H1 (cell line): Measurements from ENCODE around the gene LDLRAD3. TPM values are rescaled to one million over a fixed set of nuclear protein-coding genes. Genes with fewer than 3 reads are reported as not detected.

Experiments
- CTCF ChIA-PET: fragments of 300-600 bp; sonication (Branson Sonifier 250); formaldehyde crosslinking; loops from one replicate; lab custom pipeline; 2021; ENCODE audit not compliant: partially characterized antibody; lab: Charles Lee
- POLR2A ChIA-PET: fragments of 300-600 bp; sonication (Branson Sonifier 250); formaldehyde crosslinking; loops from one replicate; lab custom pipeline; 2021; ENCODE audit warnings: inconsistent platforms; ENCODE audit not compliant: partially characterized antibody; lab: Charles Lee
- DNase-seq, 2 experiments: peaks; one replicate each; pipeline versions ENCODE4 v3.0.0 to v3.0.0-alpha.2; 2010 to 2022; ENCODE audit warnings: low spot score in 2 of 2, low read depth in 1 of 2, mixed read lengths in 1 of 2
- FAIRE-seq: peaks from 2 replicates; lab custom pipeline; 2011; peaks lifted over from hg19 to GRCh38; lab: Jason Lieb, UNC
- H2AFZ ChIP-seq: 2 replicates; pipeline ENCODE4 v1.8.1; 2012; ENCODE audit warnings: low read length, inconsistent platforms
- H2AK5ac ChIP-seq: 2 replicates; pipeline ENCODE4 v1.6.1; 2013; ENCODE audit warnings: low read depth, low read length
- H2BK120ac ChIP-seq: replicated peaks from 2 replicates; pipeline ENCODE3; 2013; ENCODE audit warnings: low read depth, low read length, inconsistent platforms
- H2BK12ac ChIP-seq: 2 replicates; pipeline ENCODE4 v1.6.1; 2013; ENCODE audit warnings: low read depth, low read length
- H2BK15ac ChIP-seq: 2 replicates; pipeline ENCODE4 v1.6.1; 2013; ENCODE audit warnings: low read length
- H2BK20ac ChIP-seq: 2 replicates; pipeline ENCODE4 v1.6.1; 2013; ENCODE audit warnings: low read length
- H2BK5ac ChIP-seq: 2 replicates; pipeline ENCODE4 v1.6.1; 2013; ENCODE audit warnings: low read depth, low read length
- H3K14ac ChIP-seq: 2 replicates; pipeline ENCODE4 v1.6.1; 2013; ENCODE audit warnings: inconsistent platforms; ENCODE audit not compliant: insufficient read length
- H3K18ac ChIP-seq: 2 replicates; pipeline ENCODE4 v1.6.1; 2013; ENCODE audit warnings: low read length; ENCODE audit errors: extremely low read depth
- H3K23ac ChIP-seq: 2 replicates; pipeline ENCODE4 v1.6.1; 2013; ENCODE audit warnings: inconsistent platforms; ENCODE audit not compliant: insufficient read length
- H3K23me2 ChIP-seq: 2 replicates; pipeline ENCODE4 v1.6.1; 2013; ENCODE audit warnings: low read depth, low read length
- H3K27ac ChIP-seq: 2 replicates; pipeline ENCODE4 v1.6.1; 2011; ENCODE audit warnings: low read depth, low read length, inconsistent platforms
- H3K27me3 ChIP-seq, 4 experiments: replicated peaks in 1 of 4; 1 replicate in 1 of 4; 2 replicates in 3 of 4; pipeline versions ENCODE4 v1.6.1 to v1.8.1; 2011 to 2013; ENCODE audit warnings: low read length in 3 of 4, mild to moderate bottlenecking in 3 of 4, inconsistent platforms in 2 of 4, mixed read lengths in 2 of 4, moderate library complexity in 1 of 4; ENCODE audit not compliant: control insufficient read depth in 3 of 4, insufficient read depth in 3 of 4; ENCODE audit errors: extremely low read depth in 1 of 4
- H3K36me3 ChIP-seq, 4 experiments: 2 replicates each; pipeline versions ENCODE4 v1.6.1 to v1.8.1; 2011 to 2013; ENCODE audit warnings: mild to moderate bottlenecking in 4 of 4, low read length in 3 of 4, moderate library complexity in 2 of 4, control low read depth in 1 of 4, inconsistent platforms in 1 of 4; ENCODE audit not compliant: insufficient read depth in 4 of 4, control insufficient read depth in 2 of 4
- H3K4ac ChIP-seq: replicated peaks from 2 replicates; pipeline ENCODE3; 2013; ENCODE audit warnings: low read length, low read depth, mixed read lengths, inconsistent platforms; ENCODE audit not compliant: insufficient read length
- H3K4me1 ChIP-seq, 4 experiments: replicated peaks in 1 of 4; 1 replicate in 1 of 4; 2 replicates in 3 of 4; pipeline versions ENCODE4 v1.6.1 to v1.8.1; 2011 to 2013; ENCODE audit warnings: low read length in 3 of 4, inconsistent platforms in 2 of 4, mixed read lengths in 1 of 4; ENCODE audit not compliant: insufficient read depth in 4 of 4, control insufficient read depth in 3 of 4
- H3K4me2 ChIP-seq, 2 experiments: 2 replicates each; pipeline versions ENCODE4 v1.6.1 to v1.8.1; 2011 to 2013; ENCODE audit warnings: low read depth in 2 of 2, low read length in 2 of 2, control low read depth in 1 of 2, inconsistent platforms in 1 of 2, mild to moderate bottlenecking in 1 of 2; ENCODE audit not compliant: insufficient read depth in 1 of 2
- H3K4me3 ChIP-seq, 4 experiments: fragments of 200-600, 300-600 bp in 1 of 4; sonication (generic), shearing (Covaris generic), sonication (Bioruptor Twin) in 1 of 4; 2 replicates each; pipeline versions ENCODE4 v1.5.1 to v1.8.1; 2011 to 2016; ENCODE audit warnings: low read length in 4 of 4, low read depth in 3 of 4, control low read depth in 2 of 4, inconsistent platforms in 2 of 4, mild to moderate bottlenecking in 2 of 4, mixed read lengths in 1 of 4, moderate library complexity in 1 of 4; ENCODE audit not compliant: insufficient read depth in 2 of 4; ENCODE audit errors: extremely low read depth in 1 of 4
- H3K56ac ChIP-seq: replicated peaks from 2 replicates; pipeline ENCODE3; 2013; ENCODE audit warnings: low read depth, mild to moderate bottlenecking, mixed read lengths, low read length, inconsistent platforms; ENCODE audit not compliant: insufficient read length
- H3K79me1 ChIP-seq: 2 replicates; pipeline ENCODE4 v1.6.1; 2013; ENCODE audit warnings: low read depth, low read length, control low read depth
- H3K79me2 ChIP-seq, 2 experiments: 2 replicates each; pipeline versions ENCODE4 v1.6.1 to v1.8.1; 2012 to 2013; ENCODE audit warnings: low read length in 2 of 2, mild to moderate bottlenecking in 2 of 2, inconsistent platforms in 1 of 2; ENCODE audit not compliant: insufficient read depth in 2 of 2, control insufficient read depth in 1 of 2
- H3K9ac ChIP-seq, 4 experiments: replicated peaks in 1 of 4; 1 replicate in 1 of 4; 2 replicates in 3 of 4; pipeline versions ENCODE4 v1.6.1 to v1.8.1; 2011 to 2013; ENCODE audit warnings: low read depth in 3 of 4, low read length in 3 of 4, control low read depth in 2 of 4, mild to moderate bottlenecking in 2 of 4, moderate library complexity in 2 of 4, inconsistent platforms in 1 of 4; ENCODE audit errors: extremely low read depth in 1 of 4
- H3K9me3 ChIP-seq, 2 experiments: 2 replicates each; pipeline versions ENCODE4 v1.6.1 to v1.8.1; 2012 to 2013; ENCODE audit warnings: mild to moderate bottlenecking in 2 of 2, moderate library complexity in 2 of 2, control low read depth in 1 of 2, inconsistent platforms in 1 of 2, low read depth in 1 of 2, low read length in 1 of 2, mixed read lengths in 1 of 2; ENCODE audit not compliant: insufficient read depth in 2 of 2
- H4K20me1 ChIP-seq, 2 experiments: replicated peaks in 1 of 2; 2 replicates each; pipeline versions ENCODE3 to v1.8.1; 2011 to 2013; ENCODE audit warnings: inconsistent platforms in 2 of 2, low read length in 2 of 2, mild to moderate bottlenecking in 1 of 2; ENCODE audit not compliant: insufficient read depth in 2 of 2, control insufficient read depth in 1 of 2
- H4K5ac ChIP-seq: 2 replicates; pipeline ENCODE4 v1.6.1; 2013; ENCODE audit warnings: low read length, low read depth, mixed read lengths, inconsistent platforms; ENCODE audit not compliant: insufficient read length
- H4K8ac ChIP-seq: 2 replicates; pipeline ENCODE4 v1.8.0; 2013; ENCODE audit warnings: mild to moderate bottlenecking, moderate library complexity, low read length, inconsistent platforms; ENCODE audit not compliant: insufficient read depth; ENCODE audit errors: extremely low read depth
- H4K91ac ChIP-seq: replicated peaks from 2 replicates; pipeline ENCODE3; 2013; ENCODE audit warnings: low read length, mixed read lengths, inconsistent platforms; ENCODE audit not compliant: insufficient read length
- FOSL1 ChIP-seq: IDR thresholded peaks from 2 replicates; pipeline ENCODE4 v1.6.1; 2011; ENCODE audit warnings: mild to moderate bottlenecking, low read depth, low read length, moderate library complexity; ENCODE audit not compliant: insufficient read depth
- KDM4A ChIP-seq: IDR thresholded peaks from one replicate; pipeline ENCODE4 v1.7.1; 2012; ENCODE audit warnings: low read depth, mild to moderate bottlenecking, moderate library complexity, low read length, inconsistent platforms; ENCODE audit not compliant: severe bottlenecking
- NRF1 ChIP-seq: IDR thresholded peaks from 2 replicates; pipeline ENCODE4 v1.6.1; 2011; ENCODE audit warnings: mild to moderate bottlenecking, low read depth, low read length, improper control_type of control experiment
- POLR2AphosphoS5 ChIP-seq: IDR thresholded peaks from 2 replicates; pipeline ENCODE4 v1.6.1; 2011; ENCODE audit warnings: low read depth, low read length
- POU5F1 ChIP-seq: IDR thresholded peaks from 2 replicates; pipeline ENCODE4 v1.6.1; 2011; ENCODE audit warnings: low read depth, mild to moderate bottlenecking, low read length, moderate library complexity
- SIN3A ChIP-seq, 2 experiments: IDR thresholded peaks in 1 of 2; conservative IDR thresholded peaks in 1 of 2; 2 replicates each; pipeline ENCODE4 v1.6.1; 2011 to 2012; ENCODE audit warnings: low read length in 2 of 2, improper control_type of control experiment in 1 of 2, low read depth in 1 of 2, mild to moderate bottlenecking in 1 of 2
- SP1 ChIP-seq: IDR thresholded peaks from 2 replicates; pipeline ENCODE4 v1.6.1; 2011; ENCODE audit warnings: low read depth, low read length
- SUZ12 ChIP-seq: fragments of 200-600 bp; sonication (generic); IDR thresholded peaks from 2 replicates; pipeline ENCODE4 v1.6.1; 2012; ENCODE audit warnings: mild to moderate bottlenecking, inconsistent platforms, low read length, moderate library complexity, mixed read lengths
- TBP ChIP-seq: IDR thresholded peaks from 2 replicates; pipeline ENCODE4 v1.6.1; 2011; ENCODE audit warnings: low read depth, low read length, improper control_type of control experiment
- TCF12 ChIP-seq: IDR thresholded peaks from 2 replicates; pipeline ENCODE4 v1.6.1; 2011; ENCODE audit warnings: low read depth, mild to moderate bottlenecking, low read length
- USF2 ChIP-seq: IDR thresholded peaks from 2 replicates; pipeline ENCODE4 v1.6.1; 2011; ENCODE audit warnings: low read length, improper control_type of control experiment
- ZNF274 ChIP-seq: IDR thresholded peaks from 2 replicates; pipeline ENCODE4 v1.7.0; 2012; ENCODE audit warnings: low read length, borderline replicate concordance; ENCODE audit errors: extremely low read depth
- WGBS, 2 experiments: shearing (Covaris generic) in 1 of 2; methylation state at CpG; one replicate each; pipeline versions ENCODE4 v1.1.6 to v1.1.7; 2013 to 2015; ENCODE audit warnings: low lambda C conversion rate in 2 of 2, mixed read lengths in 2 of 2, inconsistent platforms in 1 of 2, low coverage in 1 of 2, missing lambda C conversion rate in 1 of 2; ENCODE audit not compliant: insufficient replicate concordance in 2 of 2, insufficient coverage in 1 of 2, insufficient read length in 1 of 2; ENCODE audit errors: extremely low coverage in 1 of 2, missing lambda C conversion rate in 1 of 2; 5-methylcytosine and 5-hydroxymethylcytosine counted together
- polyA plus RNA-seq, 7 experiments: library from polyadenylated mRNA; depleted of rRNA in 3 of 7; stranded (reverse) in 5 of 7; unstranded in 2 of 7; fragments of >200 nt in 5 of 7; fragments of 200-250 nt in 2 of 7; gene quantifications; 1 replicate in 5 of 7; 2 replicates in 1 of 7; 4 replicates in 1 of 7; pipeline versions ENCODE4 v1.2.1 to v1.2.3, GENCODE V29; 2011 to 2013; ENCODE audit warnings: missing spikeins in 2 of 7, mixed read lengths in 2 of 7
- total RNA-seq: library from RNA; stranded (reverse); fragmentation: NEBNext Ultra II Directional; extraction: Animal tissue kit (Norgen Biotek cat#: 25700); gene quantifications from 2 replicates; pipeline ENCODE4 v1.2.1, GENCODE V29; 2021

Gene LDLRAD3
- total and polyA plus RNA-seq, 2 of the 8 experiments (the other 6 are each of a cell fraction or from before 2014, with no cell fraction given), result 18.6 to 22.8 TPM

GRCh38 chr11:35997902-35998520 is 54.1 kb downstream of the LDLRAD3 start:
- 87% methylated on average over 6 of the region's 6 CpGs; no CpG with 5 or more reads in 1 of the 2 experiments for WGBS, 2 experiments
- Histone ChIP-seq H3K4ac (no peak overlapping the region), H3K4me1 (peaks cover 3 to 16% (median 8%) of the 10 kb centered on the region in 4 experiments), H3K4me3 (no peak overlapping the region), H4K8ac (no peak overlapping the region), H2BK15ac (no peak overlapping the region), H2BK5ac (no peak overlapping the region), H3K4me2 (no peak overlapping the region), H4K5ac (no peak overlapping the region), H3K18ac (no peak overlapping the region), H2BK12ac (no peak overlapping the region), H3K27me3 (no peaks in the 10 kb centered on the region), H3K23ac (no peak overlapping the region), H4K20me1 (no peaks in the 10 kb centered on the region), H4K91ac (no peak overlapping the region), H2AK5ac (no peak overlapping the region), H2BK20ac (no peak overlapping the region), H3K56ac (no peak overlapping the region), H3K36me3 (peaks cover 0 to 3% (median 0%) of the 10 kb centered on the region in 4 experiments; a peak in 1 of 8 replicates), H3K9ac (no peak overlapping the region), H3K79me2 (peaks cover 0 to 68% of the 10 kb centered on the region in 2 experiments; a peak in 2 of 4 replicates), H2BK120ac (no peak overlapping the region), H3K27ac (no peak overlapping the region), H2AFZ (no peak overlapping the region), H3K79me1 (peaks cover 5% of the 10 kb centered on the region), H3K9me3 (peaks cover 0 to 3% of the 10 kb centered on the region in 2 experiments; a peak in 1 of 4 replicates), H3K14ac (no peak overlapping the region), H3K23me2 (no peaks in the 10 kb centered on the region)
- POLR2A ChIA-PET, result interaction anchor here (0.9 kb wide), 1 partner anchor 11 kb away, joined by 4 read pairs; no protein-coding TSS in a partner anchor
- DNase-seq (no peak), FAIRE-seq (no peak)
- CTCF ChIA-PET, result interaction anchor here (1.4 to 1.9 kb wide), 2 partner anchors 40 to 176 kb away, joined by 3 to 7 read pairs; no protein-coding TSS in a partner anchor
- TF ChIP-seq POU5F1, result no peak
- no peak for TF ChIP-seq NRF1
- TF ChIP-seq SP1, result no peak
- TF ChIP-seq FOSL1, result no peak
- TF ChIP-seq SUZ12, result no peak
- no peak for TF ChIP-seq TBP
- no peak for TF ChIP-seq USF2
- TF ChIP-seq SIN3A (conservative IDR thresholded peaks at IDR 0.05 in 1 of 2, IDR thresholded peaks at IDR 0.05 in 1 of 2; ENCODE audit: low read depth in 1 of 2, low read length in 2 of 2), result no peak
- TF ChIP-seq POLR2AphosphoS5, result no peak
- TF ChIP-seq ZNF274, result no peak
- no peak for TF ChIP-seq TCF12
- TF ChIP-seq KDM4A, result no peak
